IPS DF 4.7 (cell line): ENCODE data around the gene CDH16.
"Not testable (repeated sequence)": the region's sequence is repeated elsewhere in the genome, so short reads cannot be mapped to it uniquely, and the experiment has no call there.

Experiments used
- DNase-seq: peaks from one replicate; pipeline ENCODE4 v3.0.0-alpha.2; 2013; ENCODE audit warnings: low spot score; ENCODE audit errors: extremely low read depth

The CDH16 gene

DNA sequence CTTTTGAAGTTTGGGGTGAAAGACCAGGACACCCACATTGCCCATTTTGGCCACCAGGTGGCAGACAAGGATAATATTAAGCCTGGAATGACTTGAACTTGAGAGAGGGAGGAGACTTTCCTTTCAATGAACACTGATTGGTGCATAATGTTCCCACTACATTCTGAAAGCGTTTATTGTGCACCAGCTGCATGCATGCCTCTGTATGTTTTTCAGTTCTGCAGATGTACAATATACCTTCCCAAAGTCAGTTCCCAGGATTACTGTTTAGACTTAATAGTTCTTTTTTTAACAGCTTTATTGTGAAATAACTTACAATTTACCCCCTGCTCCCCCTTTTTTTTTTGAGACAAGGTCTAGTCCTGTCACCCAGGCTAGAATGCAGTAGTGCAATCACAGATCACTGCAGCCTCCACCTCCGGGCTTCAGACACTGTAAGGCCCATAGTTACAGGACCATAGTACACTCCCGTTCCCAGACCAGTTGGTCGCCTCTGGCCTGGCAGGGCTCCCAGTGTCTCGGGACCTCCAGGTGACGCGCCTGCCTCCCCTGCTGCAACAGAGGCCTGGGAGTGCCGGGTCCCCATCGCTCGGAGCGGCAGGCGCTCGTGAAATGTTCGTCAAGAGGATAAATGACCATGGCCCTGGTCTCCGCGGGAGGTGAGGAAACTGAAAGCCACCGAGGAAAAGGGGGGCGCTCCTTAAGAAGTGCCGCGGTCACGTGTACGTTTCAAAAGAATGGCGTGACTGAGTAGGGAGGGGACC is 28.8 kb upstream of the CDH16 start:
- peak; percentile 69 for DNase-seq

DNA sequence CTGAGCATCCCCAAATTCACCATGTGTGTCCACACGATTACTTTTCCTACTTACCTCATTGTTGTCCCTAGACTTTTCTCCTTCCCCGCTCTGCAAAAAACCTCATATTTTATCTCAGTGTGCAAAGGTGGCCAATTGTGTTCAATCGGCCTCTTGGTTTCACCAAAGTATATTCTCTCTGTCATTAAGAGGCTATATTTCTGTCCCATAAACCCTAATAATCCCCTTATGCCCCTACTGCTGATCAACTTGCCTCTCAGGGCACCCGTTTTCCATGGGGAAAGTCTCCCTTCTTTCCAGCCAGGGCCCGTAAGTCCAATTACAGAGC is 28.3 kb upstream of the CDH16 start:
- DNase-seq = no peak

DNA sequence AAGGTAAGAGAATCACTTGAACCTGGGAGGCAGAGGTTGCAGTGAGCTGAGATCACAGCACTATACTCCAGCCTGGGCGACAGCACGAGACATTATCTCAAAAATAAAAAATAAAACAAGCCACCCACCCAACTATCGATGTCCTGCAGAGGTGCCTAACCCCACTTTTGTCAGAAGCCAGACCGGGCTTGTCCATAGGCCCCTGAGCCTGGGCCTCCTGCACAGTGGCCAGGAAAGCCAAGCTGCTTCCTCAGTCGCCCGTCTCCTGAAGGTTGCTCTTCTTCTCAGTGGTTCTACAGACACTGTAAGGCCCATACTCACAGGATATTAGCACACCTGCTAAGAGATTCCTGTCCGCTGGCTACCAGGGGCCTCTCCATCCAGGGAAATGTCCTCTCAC is 27.9 kb upstream of the CDH16 start:
- no peak for DNase-seq

DNA sequence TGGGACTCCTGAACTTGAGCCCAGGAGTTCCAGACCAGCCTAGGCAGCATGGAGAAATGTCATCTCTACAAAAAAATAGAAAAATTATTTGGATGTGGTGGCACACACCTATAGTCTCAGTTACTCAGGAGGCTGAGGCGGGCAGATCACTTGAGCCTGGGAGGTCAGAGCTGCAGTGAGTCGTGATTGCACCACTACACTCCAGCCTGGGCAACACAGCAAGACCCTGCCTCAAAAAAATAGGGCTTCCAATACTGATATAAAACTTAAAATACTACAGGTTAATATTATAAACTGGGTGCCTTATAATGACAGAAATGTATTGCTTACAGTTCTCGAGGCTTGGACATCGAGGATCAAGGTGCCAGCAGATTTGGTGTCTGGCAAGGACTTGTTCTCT is 27.3 kb upstream of the CDH16 start:
- DNase-seq = no peak

DNA sequence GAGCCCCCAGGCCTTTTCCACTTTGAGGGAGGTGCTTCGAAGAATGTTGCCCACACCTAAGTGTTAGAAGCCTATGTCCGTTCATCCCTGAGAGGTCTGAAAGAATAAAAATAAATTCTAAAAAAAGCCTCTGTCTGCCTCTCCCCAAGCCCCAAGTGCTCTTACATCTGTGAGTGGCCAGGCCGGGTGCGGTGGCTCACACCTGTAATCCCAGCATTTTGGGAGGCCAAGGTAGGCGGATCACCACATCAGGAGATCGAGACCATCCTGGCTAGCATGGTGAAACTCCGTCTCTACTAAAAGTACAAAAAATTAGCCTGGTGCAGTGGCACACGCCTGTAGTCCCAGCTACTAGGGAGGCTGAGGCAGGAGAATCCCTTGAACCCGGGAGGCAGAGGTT is 26.3 kb upstream of the CDH16 start:
- not testable (repeated sequence) for DNase-seq

DNA sequence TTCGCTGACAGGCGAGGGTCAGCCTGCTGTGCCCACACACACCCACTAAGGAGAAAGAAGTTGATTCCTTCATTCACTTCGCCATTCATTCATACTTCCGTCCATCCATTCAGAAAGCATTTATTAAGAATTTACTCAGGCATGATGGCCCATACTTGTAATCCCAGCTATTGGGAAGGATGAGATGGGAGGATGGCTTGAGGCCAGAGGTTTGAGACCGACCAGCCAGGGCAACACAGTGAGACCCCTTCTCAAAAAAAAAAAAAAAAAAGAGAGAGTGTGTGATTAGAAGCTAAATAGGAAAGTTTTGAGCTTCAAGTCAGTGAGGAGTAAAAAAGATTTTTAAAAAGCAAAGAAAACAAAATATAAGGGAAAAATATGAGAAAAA is 25.4 kb upstream of the CDH16 start:
- no peak for DNase-seq

DNA sequence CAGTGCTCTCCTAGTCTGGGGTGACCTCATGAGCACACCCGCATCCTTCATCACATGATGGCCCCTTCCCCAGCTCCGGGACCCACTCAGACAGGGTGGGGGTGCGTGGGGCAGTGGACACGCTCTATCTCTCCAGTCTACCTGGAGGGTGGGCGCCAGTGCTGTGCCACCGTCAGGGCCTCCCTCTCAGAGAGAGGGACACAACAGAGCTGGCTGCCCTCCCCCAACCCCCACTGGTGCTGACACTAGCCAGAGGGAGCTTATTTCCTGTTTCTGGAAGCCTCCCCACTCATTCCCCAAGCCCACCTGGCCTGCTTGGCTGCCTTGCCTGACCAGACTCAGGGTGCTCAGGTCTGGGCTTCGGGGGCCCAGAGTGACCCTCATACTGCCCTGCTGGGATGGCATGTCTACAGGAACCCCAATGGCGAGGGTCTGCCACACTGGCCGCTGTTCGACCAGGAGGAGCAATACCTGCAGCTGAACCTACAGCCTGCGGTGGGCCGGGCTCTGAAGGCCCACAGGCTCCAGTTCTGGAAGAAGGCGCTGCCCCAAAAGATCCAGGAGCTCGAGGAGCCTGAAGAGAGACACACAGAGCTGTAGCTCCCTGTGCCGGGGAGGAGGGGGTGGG is 24.9 kb upstream of the CDH16 start:
- no peak for DNase-seq

DNA sequence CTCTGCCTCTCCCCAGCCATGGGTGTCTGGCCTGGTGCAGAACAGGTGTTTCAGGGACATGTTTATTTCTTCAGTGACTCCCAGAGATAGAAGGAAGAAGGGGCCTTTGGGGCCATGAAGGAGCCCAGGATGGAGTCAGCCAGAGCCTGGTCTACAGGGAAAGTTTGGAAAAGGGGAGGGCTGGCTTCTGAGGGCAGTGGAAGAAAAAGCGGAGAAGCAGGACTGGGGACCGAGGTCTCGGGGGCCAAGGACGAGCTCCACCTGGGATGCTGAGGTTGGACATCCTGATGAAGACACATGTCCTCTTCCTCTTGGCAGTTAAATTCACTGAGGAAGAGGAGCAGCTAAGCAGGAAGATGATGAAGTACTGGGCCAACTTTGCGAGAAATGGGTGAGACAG is 24.3 kb upstream of the CDH16 start:
- no peak for DNase-seq

DNA sequence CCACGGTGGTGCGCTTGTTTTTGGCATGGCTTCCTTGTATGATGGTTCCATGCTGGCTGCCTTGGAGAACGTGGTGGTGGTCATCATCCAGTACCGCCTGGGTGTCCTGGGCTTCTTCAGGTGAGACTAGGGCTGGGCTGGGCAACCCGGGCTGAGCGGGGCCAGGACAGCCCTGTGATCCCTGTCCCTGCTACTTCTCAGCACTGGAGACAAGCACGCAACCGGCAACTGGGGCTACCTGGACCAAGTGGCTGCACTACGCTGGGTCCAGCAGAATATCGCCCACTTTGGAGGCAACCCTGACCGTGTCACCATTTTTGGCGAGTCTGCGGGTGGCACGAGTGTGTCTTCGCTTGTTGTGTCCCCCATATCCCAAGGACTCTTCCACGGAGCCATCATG is 21.6 kb upstream of the CDH16 start:
- no peak for DNase-seq

DNA sequence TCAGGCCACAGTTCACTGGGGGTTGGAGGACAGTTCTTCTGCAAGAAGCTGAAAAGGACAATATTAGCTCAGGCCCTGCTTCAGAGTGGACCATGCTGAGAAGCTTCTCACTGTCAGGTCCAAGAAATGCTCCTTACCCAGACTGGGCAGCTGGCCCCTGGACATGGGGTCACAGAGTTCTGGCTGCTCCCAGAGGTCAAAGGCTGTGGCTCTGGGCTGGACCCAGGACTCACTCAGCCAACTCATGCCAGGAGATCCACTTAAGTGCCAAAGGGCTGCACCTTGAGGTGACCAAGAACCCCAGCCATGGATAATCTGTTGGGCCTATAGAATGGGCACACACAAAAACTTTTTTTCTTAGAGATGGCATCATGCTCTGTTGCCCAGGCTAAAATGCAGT is 20.7 kb upstream of the CDH16 start:
- no peak for DNase-seq

DNA sequence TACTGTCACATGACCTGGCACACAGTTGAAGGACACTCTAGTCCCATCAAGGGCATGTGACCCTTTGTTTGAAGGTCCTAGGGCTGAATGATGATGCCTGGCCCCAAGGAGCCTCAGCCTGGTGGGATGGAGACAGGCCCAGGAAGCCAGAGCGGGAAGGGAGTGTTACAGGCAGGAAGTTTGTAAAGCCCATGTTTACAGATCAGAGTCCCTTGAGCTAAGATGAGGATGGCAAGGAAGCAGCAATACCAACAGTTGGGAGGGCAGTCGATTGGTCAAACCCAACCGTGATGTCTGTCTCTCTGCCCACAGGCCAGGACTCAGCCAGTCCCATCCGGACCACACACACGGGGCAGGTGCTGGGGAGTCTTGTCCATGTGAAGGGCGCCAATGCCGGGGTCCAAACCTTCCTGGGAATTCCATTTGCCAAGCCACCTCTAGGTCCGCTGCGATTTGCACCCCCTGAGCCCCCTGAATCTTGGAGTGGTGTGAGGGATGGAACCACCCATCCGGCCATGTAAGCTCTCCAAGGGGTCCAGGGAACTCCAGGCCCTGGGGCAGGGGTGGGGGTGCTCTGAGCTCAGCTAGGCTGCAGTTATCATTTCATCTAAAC is 19.1 kb upstream of the CDH16 start:
- DNase-seq = no peak

DNA sequence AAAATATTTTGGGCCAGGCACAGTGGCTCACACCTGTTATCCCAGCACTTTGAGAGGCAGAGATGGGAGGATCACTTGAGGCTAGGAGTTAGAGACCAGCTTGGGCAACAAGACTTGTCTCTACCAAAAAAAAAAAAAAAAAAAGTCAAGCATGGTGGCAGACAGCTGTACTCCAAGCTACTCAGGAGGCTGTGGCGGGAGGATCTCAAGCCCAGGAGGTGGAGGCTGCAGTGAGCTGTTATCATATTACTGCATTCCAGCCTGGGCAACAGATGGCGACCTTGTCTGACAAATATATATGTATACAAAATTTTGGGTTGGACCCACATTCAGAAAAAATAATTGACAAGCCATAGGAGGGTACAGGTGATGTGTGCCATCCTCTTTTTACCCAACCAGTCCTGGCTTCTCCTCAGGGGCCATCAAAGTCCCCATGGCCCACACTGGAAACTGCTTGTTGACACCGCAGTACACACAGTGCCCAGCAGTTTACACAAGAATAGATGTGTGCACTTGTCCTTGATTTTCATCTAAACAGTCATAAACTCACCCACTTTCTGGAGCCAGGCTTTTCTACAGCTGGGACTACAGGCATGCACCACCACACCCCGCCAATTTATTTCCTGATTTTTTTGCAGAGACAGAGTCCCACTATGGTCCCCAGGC is 18.3 kb upstream of the CDH16 start:
- no peak for DNase-seq

DNA sequence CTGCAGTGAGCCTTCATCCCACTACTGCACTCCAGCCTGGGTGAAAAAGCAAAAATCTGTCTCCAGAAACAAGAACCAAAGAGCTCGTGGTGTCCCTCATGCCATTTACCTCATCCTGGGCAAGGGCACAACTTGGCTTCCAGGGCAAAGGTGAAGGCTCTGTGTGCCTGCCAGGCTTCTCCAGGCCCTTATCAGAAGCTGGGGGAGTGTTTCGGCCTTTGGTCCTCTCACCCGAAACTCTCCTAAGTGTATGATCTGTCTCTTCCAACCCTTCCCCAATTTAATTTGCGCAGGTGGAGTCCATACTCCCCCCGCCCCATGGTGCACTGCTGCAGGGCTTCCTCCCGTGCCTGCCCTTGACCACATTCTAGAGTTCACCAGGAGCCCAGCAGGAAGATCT is 17.8 kb upstream of the CDH16 start:
- DNase-seq = no peak

DNA sequence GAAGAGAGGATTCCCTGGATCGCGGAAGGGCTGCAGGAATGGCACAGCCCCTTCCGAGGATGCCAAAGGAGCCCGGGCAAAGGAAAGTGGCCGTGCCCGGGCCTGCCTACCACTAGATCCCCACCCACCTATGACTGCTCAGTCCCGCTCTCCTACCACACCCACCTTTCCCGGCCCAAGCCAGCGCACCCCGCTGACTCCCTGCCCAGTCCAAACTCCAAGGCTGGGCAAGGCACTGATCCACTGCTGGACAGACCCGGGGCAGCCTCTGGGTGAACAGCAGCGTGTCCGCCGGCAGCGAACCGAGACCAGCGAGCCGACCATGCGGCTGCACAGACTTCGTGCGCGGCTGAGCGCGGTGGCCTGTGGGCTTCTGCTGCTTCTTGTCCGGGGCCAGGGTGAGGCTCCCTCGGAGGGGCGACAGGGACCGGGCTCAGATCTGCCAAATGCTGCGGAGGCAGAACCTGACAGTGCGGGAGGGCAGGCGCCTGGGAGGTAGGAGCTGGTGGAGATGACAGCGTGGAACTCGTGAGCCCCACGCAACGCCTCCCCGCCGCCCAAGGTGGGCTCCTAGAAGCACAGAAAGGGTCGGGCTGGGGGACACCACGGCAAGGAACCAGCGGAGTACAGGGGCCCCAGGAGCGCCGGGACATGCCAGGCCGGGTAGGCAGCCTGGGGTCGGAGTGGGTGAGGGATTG is 16.8 kb upstream of the CDH16 start, which contains the start of gene CES2:
Gene CES2 (plus strand): TSS at position 203 of the 698 bp plus-strand sequence. CDS start 120 bp downstream, at position 323.
- no peak for DNase-seq

DNA sequence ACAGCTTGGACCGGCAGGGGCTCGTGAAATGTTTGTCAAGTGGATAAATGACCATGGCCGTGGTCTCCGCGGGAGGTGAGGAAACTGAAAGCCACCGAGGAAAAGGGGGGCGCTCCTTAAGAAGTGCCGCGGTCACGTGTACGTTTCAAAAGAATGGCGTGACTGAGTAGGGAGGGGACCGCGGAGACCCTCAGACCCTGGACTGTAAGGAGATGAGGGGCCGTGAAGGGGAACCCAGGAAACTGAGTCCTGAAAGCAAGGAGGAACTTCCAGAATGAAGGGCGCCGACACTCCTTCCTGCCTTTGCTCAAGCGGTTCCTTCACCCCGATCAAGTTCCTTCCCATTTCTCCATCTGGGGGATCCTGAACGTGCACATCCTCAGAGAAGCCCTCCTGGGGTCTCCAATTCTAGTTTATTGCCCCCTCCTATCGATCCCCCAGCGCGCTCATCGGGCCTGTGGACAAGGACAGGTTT is 16.2 kb upstream of the CDH16 start:
- not testable (repeated sequence) for DNase-seq

DNA sequence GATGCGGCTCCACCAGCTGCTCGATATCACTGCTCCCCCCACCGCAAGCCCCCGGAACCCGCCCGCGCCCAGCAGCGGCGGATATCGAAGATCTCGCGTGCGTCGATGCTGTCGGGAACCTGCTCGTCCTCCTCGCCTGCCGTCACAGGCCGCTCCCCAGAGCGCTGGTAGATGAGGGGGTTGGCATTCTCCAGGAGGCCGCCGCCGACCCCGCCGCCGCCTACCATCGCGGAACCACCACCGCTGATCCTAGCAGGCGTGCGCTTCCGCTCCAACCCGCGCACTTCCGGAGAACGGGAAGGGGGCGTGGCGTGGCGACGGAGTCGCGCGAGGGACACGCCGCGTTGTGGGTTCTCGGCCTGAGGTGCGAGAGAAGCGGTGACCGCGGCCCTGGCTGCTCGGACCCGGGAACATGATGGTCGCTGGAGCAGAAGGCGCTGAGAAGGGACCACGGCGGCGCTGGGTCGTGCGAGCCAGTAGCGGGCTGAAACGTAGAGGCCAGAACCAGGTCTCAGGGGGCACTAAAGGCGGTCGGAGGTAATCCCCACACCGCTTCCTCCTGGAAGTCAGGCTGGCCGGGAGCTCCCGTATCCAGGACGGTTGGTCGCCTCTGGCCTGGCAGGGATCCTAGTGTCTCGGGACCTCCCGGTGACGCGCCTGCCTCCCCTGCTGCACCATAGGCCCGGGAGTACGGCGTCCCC is 15.6 kb upstream of the CDH16 start, which contains the start of gene CIAO2B:
Gene CIAO2B (minus strand): TSS at position 265 of the 701 bp plus-strand sequence. CDS start 38 bp downstream, at position 227.
- DNase-seq = no peak

DNA sequence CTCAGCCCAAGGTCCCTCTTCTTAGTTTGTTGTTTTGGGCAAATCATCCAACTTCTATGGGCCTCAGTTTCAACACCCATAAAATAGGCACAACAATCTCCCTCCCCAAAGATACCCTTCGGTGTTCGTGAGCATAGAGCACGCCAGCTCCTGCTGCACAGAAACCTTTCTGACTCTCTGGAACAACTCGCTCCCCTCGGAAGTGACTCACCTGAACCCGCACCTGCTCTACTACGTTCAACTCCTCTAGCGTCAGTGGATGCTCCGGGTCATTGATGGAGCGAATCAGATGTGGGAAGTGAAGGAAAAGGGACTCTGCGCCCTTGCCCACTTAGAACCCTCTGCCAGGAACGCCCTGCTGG is 15.1 kb upstream of the CDH16 start:
- no peak for DNase-seq

DNA sequence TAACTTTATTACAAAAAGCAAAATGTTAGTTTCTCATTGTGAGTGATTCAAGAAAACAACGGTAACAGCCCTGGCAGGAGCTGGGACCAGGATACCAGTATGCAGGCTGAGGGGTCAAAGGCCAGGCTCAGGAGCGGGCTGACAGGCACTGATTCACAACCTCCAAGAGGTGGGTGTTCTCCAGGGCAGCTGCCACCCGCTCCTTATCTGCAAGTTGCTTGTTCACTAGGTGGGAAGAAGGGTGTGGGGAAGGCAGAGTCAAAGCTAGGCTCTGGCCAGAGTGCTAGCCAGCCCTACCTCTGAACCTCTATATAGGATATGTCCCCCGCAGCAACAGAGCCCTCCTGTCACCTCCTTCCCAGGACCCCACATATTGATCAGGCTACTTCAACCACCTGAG is 13.4 kb upstream of the CDH16 start:
- no peak for DNase-seq

DNA sequence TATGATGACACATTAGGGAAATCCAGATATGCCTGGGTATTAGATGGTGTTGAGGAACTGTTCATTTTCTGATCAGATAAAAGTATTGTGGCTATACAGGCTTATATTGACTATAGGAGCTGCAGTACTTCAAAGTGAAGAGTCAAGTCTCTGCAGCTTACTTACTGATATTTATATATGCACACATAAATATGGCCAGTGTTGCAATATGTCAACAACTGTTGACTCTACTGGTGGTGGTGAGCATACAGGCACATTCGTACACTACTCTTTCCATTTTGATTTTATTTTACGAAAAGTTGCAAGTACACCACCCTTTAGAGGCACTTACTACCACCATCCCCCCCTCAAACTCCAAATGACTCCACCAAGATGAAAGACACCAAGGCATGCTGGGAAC is 13.0 kb upstream of the CDH16 start:
- no peak for DNase-seq

DNA sequence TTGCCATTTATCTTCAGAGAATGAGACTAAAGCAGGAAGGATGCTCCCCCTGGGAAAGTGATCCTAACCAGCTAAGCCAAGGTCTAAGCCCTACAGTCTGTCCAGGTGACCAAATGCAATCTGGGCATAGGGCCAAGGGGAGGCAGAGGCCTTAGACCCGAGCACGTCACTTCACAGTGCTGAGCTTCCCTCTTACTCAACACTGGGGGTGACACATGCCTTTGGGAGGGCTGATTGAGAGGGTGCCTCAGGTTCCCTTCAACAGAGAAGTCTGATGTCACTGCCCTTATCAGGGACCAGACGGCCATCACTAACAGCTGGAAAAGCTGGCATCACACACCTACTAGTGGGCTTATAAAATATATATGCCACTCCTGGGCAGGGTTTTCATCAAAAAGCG is 11.5 kb upstream of the CDH16 start:
- DNase-seq = no peak
